Cardiac fibroblast (primary cell): Measurements from ENCODE around the gene LRRC70.
"Not testable (repeated sequence)": the region's sequence is repeated elsewhere in the genome, so short reads cannot be mapped to it uniquely, and the experiment has no call there.

ENCODE experiments used
- DNase-seq, 2 donors: peaks; one replicate each; pipeline versions ENCODE4 v3.0.0 to v3.0.0-alpha.2; 2010; ENCODE audit warnings: low read depth in 2 of 2
- H3K4me3 ChIP-seq, 2 donors: replicated peaks in 1 of 2; 1 replicate in 1 of 2; 2 replicates in 1 of 2; pipeline ENCODE4 v1.5.1; 2011; ENCODE audit warnings: low read depth in 2 of 2, low read length in 2 of 2, mild to moderate bottlenecking in 2 of 2, moderate library complexity in 1 of 2
- CTCF ChIP-seq: IDR thresholded peaks from one replicate; pipeline ENCODE4 v1.5.1; 2011; ENCODE audit warnings: low read depth, mild to moderate bottlenecking, low read length, inconsistent platforms

The LRRC70 gene

GRCh38 chr5:62614355-62614754 is 35.7 kb downstream of the LRRC70 start:
- H3K4me3 ChIP-seq = no peak overlapping the region
- TF ChIP-seq CTCF = no peak
- DNase-seq = no peak

- DNase-seq = no peak
- TF ChIP-seq CTCF = no peak
- H3K4me3 ChIP-seq = no peak overlapping the region
Observed at GRCh38 chr5:62616615-62617277, 38.1 kb downstream of the LRRC70 start.

GRCh38 chr5:62617943-62618342 is 39.3 kb downstream of the LRRC70 start:
- DNase-seq = no peak
- no peak for TF ChIP-seq CTCF
- H3K4me3 ChIP-seq = no peak overlapping the region

GRCh38 chr5:62620761-62621160 is 42.1 kb downstream of the LRRC70 start:
- no peak for TF ChIP-seq CTCF
- no peak for DNase-seq
- no peak overlapping the region for H3K4me3 ChIP-seq

GRCh38 chr5:62621280-62621679 is 42.7 kb downstream of the LRRC70 start:
- no peak for TF ChIP-seq CTCF
- DNase-seq = no peak
- H3K4me3 ChIP-seq = no peak overlapping the region

- DNase-seq = no peak
- no peak overlapping the region for H3K4me3 ChIP-seq
- no peak for TF ChIP-seq CTCF
Observed at GRCh38 chr5:62623271-62623670, 44.7 kb downstream of the LRRC70 start.

- not testable (repeated sequence) for H3K4me3 ChIP-seq, DNase-seq
Observed at GRCh38 chr5:62624436-62624835, 45.8 kb downstream of the LRRC70 start.
